OCI-LY3 (cell line): ENCODE results near the gene KIAA0319L.

Experiments used
- CTCF ChIP-seq: fragments of 200-600, 300-600 bp; sonication (generic); IDR thresholded peaks from 2 replicates; pipeline ENCODE4 v1.5.1; 2014; ENCODE audit warnings: antibody characterized with exemption, low read length, low read depth
- EZH2phosphoT487 ChIP-seq: fragments of 200-600 bp; shearing (Covaris generic); IDR thresholded peaks from 2 replicates; pipeline ENCODE4 v1.6.1; 2018; ENCODE audit warnings: antibody characterized with exemption, mixed run types, low read depth

GRCh38 chr1:35597870-35598269 lies 40.7 kb upstream of the KIAA0319L start:
- TF ChIP-seq CTCF, result no peak
- no peak for TF ChIP-seq EZH2phosphoT487
